GM12874 (cell line): ENCODE results near the gene DHRS3.

Source experiments
- TF ChIP-seq, protein P1 (sequence below): IDR thresholded peaks from 2 replicates; pipeline ENCODE4 v1.5.1; 2011; ENCODE audit warnings: low read depth, mild to moderate bottlenecking, control low read depth, low read length, moderate library complexity; ENCODE audit not compliant: insufficient read depth

The DHRS3 gene

DNA sequence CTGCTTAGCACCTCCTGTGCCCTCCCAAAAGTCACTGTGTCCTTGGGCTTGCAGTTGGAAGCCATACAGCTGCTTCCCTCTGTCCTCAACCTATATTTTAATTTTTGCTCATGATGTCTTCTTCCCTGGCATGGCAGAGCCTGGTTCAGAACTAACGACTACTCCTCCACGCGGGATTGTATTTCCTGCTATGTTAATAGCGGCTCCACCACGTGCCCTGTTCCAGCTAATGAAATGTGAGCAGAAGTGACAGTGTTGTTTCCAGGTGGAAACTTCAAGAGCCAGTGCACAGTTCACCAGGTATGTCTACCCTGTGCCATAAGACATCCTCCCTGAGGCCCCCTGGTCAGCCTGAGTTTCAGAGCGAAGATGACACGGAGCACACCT is 52.1 kb downstream of the DHRS3 start:
- TF ChIP-seq, protein P1, sequence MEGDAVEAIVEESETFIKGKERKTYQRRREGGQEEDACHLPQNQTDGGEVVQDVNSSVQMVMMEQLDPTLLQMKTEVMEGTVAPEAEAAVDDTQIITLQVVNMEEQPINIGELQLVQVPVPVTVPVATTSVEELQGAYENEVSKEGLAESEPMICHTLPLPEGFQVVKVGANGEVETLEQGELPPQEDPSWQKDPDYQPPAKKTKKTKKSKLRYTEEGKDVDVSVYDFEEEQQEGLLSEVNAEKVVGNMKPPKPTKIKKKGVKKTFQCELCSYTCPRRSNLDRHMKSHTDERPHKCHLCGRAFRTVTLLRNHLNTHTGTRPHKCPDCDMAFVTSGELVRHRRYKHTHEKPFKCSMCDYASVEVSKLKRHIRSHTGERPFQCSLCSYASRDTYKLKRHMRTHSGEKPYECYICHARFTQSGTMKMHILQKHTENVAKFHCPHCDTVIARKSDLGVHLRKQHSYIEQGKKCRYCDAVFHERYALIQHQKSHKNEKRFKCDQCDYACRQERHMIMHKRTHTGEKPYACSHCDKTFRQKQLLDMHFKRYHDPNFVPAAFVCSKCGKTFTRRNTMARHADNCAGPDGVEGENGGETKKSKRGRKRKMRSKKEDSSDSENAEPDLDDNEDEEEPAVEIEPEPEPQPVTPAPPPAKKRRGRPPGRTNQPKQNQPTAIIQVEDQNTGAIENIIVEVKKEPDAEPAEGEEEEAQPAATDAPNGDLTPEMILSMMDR: no peak

DNA sequence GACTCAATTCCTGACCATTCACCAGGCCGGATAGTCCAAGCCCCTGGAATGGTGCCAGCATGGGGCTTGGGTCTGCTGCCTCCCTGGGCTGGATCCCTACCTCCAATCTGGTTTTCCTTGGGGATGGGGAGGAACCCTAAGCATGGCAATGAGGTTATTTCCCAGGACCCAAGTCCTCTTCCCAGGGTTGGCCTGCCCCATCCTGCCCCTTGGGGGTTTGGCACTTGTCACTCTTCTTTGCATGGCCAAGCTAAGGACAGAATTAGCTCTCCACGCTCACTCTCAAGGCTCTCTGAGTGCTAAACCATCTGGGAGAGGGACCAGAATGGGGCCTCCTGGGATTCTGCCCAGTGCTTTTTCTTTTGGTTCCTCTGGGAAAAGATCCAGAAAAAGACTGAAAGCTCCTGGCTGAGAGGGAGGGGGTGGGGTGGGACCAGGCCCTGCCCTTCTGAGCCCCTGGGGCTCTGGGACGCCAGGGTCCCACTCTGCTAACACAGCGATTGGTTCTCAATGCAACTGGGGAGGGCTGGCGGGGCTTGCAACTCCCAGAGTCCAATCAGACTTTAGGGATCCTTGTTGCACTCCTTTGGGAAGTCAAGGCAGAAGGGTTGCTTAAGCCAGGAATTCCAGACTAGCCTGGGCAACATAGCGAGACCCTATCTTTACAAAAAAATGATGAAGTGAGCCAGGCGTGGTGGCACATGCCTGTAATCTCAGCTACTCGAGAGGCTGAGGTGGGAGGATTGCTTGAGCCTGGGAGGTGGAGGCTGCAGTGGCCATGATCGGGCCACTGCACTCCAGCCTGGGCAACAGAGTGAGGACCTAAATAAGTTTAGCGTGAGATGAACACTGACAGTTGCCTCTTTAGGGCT is 52.7 kb downstream of the DHRS3 start:
- TF ChIP-seq, protein P1: no peak

DNA sequence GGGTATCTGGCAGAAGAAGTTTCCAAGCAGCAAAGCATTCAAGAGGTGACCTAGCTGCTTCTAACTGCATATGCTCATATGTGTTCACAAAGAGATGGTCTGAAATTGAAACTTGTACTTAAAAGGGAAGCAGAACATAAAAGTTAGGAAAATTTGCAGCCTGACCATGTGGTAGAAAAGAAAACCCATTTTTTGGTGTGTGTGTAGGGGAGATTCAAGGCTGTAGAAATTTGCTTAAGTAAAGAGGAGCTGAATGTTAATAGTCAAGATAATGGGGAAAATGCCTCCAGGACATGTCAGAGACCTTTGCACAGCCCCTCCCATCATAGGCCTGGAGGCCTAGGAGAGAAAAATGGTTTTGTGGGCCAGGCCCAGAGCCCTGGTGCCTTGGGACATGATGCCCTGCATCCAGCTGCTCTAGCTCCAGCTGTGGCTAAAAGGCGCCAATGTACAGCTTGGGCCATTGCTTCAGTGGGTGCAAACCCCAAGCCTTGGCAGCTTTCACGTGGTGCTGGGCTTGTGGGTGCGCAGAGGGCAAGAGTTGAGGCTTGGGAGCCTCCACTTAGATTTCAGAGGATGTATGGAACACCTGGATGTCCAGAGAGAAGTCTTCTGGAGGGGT is 54.9 kb downstream of the DHRS3 start:
- TF ChIP-seq, protein P1: no peak

DNA sequence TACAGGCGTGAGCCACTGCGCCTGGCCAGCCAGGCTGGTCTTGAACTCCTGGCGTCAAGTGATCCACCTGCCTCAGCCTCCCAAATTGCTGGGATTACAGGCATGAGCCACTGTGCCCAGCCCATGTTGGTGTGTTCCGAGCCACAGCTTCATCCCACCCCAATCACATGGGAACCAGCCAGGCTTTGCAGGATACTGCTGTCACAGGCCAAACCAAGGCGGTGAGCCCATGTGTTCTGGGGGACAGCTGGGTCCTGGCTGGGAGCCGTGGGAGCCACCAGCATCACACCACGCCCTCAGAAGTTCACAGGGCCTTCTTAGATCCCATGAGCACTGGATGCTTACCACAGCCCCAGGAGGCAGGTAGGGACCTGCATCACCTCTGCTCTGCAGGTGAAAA is 56.9 kb downstream of the DHRS3 start:
- TF ChIP-seq, protein P1: no peak

DNA sequence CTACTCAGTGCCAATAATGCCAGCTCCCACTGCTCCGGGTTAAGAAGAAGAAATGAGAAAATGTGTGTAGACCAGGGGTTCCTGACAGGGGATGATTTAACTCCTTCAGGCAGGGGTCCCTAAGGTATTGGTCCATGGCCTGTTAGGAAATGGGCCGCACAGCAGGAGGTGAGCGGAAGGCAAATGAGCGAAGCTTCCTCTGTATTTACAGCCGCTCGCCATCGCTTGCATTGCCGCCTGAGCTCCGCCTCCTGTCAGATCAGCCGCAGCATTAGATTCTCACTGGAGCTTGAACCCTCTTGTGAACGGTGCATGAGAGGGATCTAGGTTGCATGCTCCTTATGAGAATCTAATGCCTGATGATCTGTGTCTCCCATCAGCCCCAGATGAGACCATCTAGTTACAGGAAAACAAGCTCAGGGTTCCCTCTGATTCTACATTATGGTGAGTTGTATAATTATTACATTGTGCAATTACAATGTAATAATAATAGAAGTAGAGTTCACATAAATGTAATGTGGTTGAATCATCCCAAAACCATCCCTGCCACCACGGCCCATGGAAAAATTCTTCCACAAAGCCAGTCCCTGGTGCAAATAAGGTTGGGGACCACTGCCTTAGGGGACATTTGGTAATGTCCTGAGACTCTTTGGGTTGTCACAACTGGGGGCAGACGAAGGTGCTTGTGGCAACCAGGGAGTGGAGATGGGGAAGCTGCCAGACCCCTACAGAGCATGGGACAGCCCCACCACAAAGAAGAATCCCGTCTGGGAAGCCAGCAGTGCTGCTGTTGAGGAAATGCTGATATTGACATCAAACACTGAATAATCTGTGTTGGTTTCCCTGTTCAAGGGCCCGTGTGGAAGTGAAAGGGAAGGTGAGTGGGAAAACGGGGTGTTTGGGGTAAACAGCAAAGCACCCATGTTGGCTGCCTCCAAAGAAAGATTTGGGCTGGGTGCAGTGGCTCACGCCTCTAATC is 60.8 kb downstream of the DHRS3 start:
- TF ChIP-seq, protein P1: no peak

DNA sequence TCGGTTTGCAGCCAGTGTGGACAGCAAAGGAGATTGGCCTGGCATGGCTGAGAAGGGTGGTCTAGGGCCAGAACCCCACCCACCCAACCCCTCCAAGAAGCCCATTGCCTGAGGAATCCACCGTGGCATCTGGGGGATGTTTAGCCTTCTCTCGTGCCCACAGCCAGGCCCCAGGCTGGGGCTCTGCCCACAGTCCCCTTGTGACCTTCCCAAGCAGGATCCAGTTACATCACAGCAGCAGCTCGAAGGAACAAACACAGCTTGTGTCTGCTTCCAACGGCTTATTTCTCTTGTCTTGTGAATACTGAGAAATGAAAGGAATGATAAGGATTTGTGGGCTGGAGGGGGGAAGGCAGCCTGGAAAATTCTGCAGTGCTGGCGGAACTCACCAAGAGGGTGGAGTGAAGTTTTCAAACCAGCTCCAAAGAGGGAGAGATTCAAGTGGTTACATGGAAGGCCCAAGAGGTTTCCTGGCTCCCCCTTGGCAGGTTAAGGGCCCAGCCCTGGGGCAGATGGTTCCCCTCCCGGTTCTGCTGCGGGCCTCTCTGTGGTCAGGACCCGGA is 61.6 kb downstream of the DHRS3 start:
- TF ChIP-seq, protein P1: no peak
